Neural cell (in vitro differentiated cells): ENCODE measurements around the gene DENND5A. TPM values are rescaled to one million over a fixed set of nuclear protein-coding genes. Genes with fewer than 3 reads are reported as not detected.
"Not testable (repeated sequence)": the region's sequence is repeated elsewhere in the genome, so short reads cannot be mapped to it uniquely, and the experiment has no call there.

Experiments used
- H2AFZ ChIP-seq: fragments of 200-600, 300-800 bp; sonication (generic), shearing (Covaris generic); 2 replicates; pipeline ENCODE4 v1.6.0; 2014; ENCODE audit warnings: low read depth, mild to moderate bottlenecking, antibody characterized with exemption, low read length, moderate library complexity
- H3F3A ChIP-seq: fragments of 200-600 bp; shearing (Covaris generic); 2 replicates; pipeline ENCODE4 v1.6.1; 2016; ENCODE audit warnings: mild to moderate bottlenecking, moderate library complexity, mixed read lengths, antibody characterized with exemption, low read length; ENCODE audit not compliant: insufficient read depth, poor library complexity, severe bottlenecking
- H3K27ac ChIP-seq: fragments of 200-600, 300-800 bp; sonication (generic), shearing (Covaris generic); 2 replicates; pipeline ENCODE4 v1.5.1; 2014; ENCODE audit warnings: mild to moderate bottlenecking, low read length, moderate library complexity
- H3K27me3 ChIP-seq: fragments of 300-800, 200-600 bp; sonication (generic), shearing (Covaris generic); 2 replicates; pipeline ENCODE4 v1.6.0; 2014; ENCODE audit warnings: mild to moderate bottlenecking, low read depth, low read length, moderate library complexity; ENCODE audit not compliant: insufficient read depth
- H3K36me3 ChIP-seq: fragments of 300-800, 200-600 bp; sonication (generic), shearing (Covaris generic); 2 replicates; pipeline ENCODE4 v1.5.1; 2014; ENCODE audit warnings: mild to moderate bottlenecking, antibody characterized with exemption, low read length, moderate library complexity; ENCODE audit not compliant: insufficient read depth
- H3K4me2 ChIP-seq: fragments of 300-800, 200-600 bp; sonication (generic), shearing (Covaris generic); 2 replicates; pipeline ENCODE4 v1.6.0; 2014; ENCODE audit warnings: mild to moderate bottlenecking, low read length
- H3K4me3 ChIP-seq: fragments of 300-800, 200-600 bp; sonication (generic), shearing (Covaris generic); 2 replicates; pipeline ENCODE4 v1.5.1; 2014; ENCODE audit warnings: mild to moderate bottlenecking, low read length, moderate library complexity
- H3K79me2 ChIP-seq: fragments of 200-600 bp; shearing (Covaris generic); replicated peaks from 2 replicates; pipeline ENCODE4 v1.6.0; 2014; ENCODE audit warnings: mild to moderate bottlenecking, low read length, moderate library complexity; ENCODE audit not compliant: insufficient read depth
- H3K9ac ChIP-seq: fragments of 300-800, 200-600 bp; sonication (generic), shearing (Covaris generic); 2 replicates; pipeline ENCODE4 v1.6.1; 2016; ENCODE audit warnings: mild to moderate bottlenecking, low read length, mixed read lengths
- H3K9me2 ChIP-seq: fragments of 200-600 bp; shearing (Covaris generic); 2 replicates; pipeline ENCODE4 v1.6.1; 2016; ENCODE audit warnings: mild to moderate bottlenecking, low read length, mixed read lengths; ENCODE audit not compliant: insufficient read depth
- H3K9me3 ChIP-seq: fragments of 200-600, 300-800 bp; sonication (generic), shearing (Covaris generic); 2 replicates; pipeline ENCODE4 v1.6.1; 2016; ENCODE audit warnings: mild to moderate bottlenecking, mixed run types, low read length, moderate library complexity, mixed read lengths
- H4K20me1 ChIP-seq: fragments of 200-600 bp; shearing (Covaris generic); 2 replicates; pipeline ENCODE4 v1.6.1; 2016; ENCODE audit warnings: mild to moderate bottlenecking, mixed run types; ENCODE audit not compliant: insufficient read depth
- EP300 ChIP-seq: fragments of 450-650 bp; conservative IDR thresholded peaks from 2 replicates; pipeline ENCODE4 v1.6.1; 2014; ENCODE audit warnings: antibody characterized with exemption, mild to moderate bottlenecking, moderate library complexity; ENCODE audit not compliant: poor library complexity, severe bottlenecking
- EZH2 ChIP-seq: fragments of 200-600, 300-800 bp; shearing (Covaris generic), sonication (generic); IDR thresholded peaks from 2 replicates; pipeline ENCODE4 v1.6.1; 2014; ENCODE audit warnings: antibody characterized with exemption, low read length, borderline replicate concordance, mild to moderate bottlenecking; ENCODE audit not compliant: insufficient read depth, poor library complexity, severe bottlenecking
- MXI1 ChIP-seq: fragments of 450-650 bp; conservative IDR thresholded peaks from 2 replicates; pipeline ENCODE4 v1.6.1; 2014; ENCODE audit warnings: antibody characterized with exemption, mild to moderate bottlenecking; ENCODE audit not compliant: poor library complexity, severe bottlenecking
- POLR2AphosphoS5 ChIP-seq: IDR thresholded peaks from 2 replicates; pipeline ENCODE4 v1.6.1; 2012
- RAD21 ChIP-seq: fragments of 450-650 bp; conservative IDR thresholded peaks from 2 replicates; pipeline ENCODE4 v1.6.1; 2014; ENCODE audit warnings: antibody characterized with exemption, mild to moderate bottlenecking, moderate library complexity
- REST ChIP-seq: IDR thresholded peaks from 2 replicates; pipeline ENCODE4 v1.6.1; 2012; ENCODE audit warnings: borderline replicate concordance
- SMC3 ChIP-seq: fragments of 450-650 bp; conservative IDR thresholded peaks from 2 replicates; pipeline ENCODE4 v1.6.1; 2014; ENCODE audit warnings: antibody characterized with exemption, mild to moderate bottlenecking, moderate library complexity; ENCODE audit not compliant: poor library complexity
- TAF1 ChIP-seq: IDR thresholded peaks from 2 replicates; pipeline ENCODE4 v1.6.1; 2012; ENCODE audit warnings: low read depth
- polyA plus RNA-seq: library from polyadenylated mRNA; depleted of rRNA; stranded (reverse); fragments of >200 nt; gene quantifications from 2 replicates; pipeline ENCODE4 v1.2.3, GENCODE V29; 2014
- TF ChIP-seq, protein P1 (sequence below): fragments of 450-650 bp; IDR thresholded peaks from 2 replicates; pipeline ENCODE4 v1.5.1; 2014; ENCODE audit warnings: antibody characterized with exemption, mild to moderate bottlenecking, moderate library complexity; ENCODE audit not compliant: poor library complexity, severe bottlenecking

DENND5A gene
- polyA plus RNA-seq, 1 donor from 2014 or later, result 75.6 TPM

DNA sequence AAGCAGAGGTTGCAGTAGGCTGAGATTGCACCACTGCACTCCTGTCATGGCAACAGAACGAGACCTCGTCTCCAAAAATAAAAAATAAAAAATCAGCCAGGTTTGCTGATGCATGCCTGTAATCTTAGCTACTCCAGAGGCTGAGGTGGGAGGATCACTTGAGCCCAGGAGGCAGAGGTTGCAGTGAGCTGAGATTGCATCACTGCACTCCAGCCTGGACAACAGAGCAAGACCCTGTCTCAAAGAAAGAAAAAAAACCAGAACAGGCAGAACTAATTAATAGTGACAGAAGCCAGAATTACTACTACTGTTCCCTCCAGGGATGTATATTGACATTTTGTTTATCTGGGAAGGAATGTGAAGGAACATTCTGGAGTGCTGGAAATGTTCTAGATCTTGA lies 166.7 kb downstream of the DENND5A start:
- H3K9ac ChIP-seq, H3K9me3 ChIP-seq: not testable (repeated sequence)

DNA sequence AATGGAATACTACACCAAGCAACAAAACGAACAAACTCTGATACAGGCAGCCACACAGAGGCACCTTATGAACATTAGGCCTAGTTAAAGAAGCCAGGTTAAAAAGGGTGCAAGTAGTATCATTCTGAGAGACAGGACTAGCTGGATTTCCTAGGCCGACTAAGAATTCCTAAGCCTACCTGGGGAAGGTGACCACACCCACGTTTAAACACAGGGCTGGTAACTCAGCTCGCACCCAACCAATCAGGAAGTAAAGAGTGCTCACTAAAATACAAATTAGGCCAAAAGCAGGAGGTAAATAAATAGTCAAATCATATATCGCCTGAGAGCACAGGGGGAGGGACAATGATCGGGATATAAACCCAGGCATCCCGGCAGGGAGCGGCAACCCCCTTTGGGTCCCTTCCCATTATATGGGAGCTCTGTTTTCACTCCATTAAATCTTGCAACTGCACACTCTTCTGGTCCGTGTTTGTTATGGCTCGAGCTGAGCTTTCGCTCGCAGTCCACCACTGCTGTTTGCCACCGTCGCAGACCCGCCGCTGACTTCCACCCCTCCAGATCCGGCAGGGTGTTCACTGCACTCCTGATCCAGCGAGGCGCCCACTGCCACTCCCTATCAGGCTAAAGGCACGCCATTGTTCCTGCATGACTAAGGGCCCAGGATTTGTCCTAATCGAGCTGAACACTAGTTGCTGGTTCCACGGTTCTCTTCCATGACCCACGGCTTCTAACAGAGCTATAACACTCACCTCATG lies 167.8 kb downstream of the DENND5A start:
- not testable (repeated sequence) for H3K4me3 ChIP-seq, H2AFZ ChIP-seq, H4K20me1 ChIP-seq, H3K9me2 ChIP-seq, H3K79me2 ChIP-seq, H3K36me3 ChIP-seq, H3K9ac ChIP-seq, H3K4me2 ChIP-seq, H3K27ac ChIP-seq, H3K27me3 ChIP-seq, H3F3A ChIP-seq, H3K9me3 ChIP-seq

More for the DNA sequence above, 166.7 kb downstream of the DENND5A start:
- H4K20me1 ChIP-seq, H2AFZ ChIP-seq, H3F3A ChIP-seq, H3K4me2 ChIP-seq, H3K9me2 ChIP-seq, H3K27ac ChIP-seq, H3K4me3 ChIP-seq, H3K27me3 ChIP-seq, H3K36me3 ChIP-seq, H3K79me2 ChIP-seq: not testable (repeated sequence)

DNA sequence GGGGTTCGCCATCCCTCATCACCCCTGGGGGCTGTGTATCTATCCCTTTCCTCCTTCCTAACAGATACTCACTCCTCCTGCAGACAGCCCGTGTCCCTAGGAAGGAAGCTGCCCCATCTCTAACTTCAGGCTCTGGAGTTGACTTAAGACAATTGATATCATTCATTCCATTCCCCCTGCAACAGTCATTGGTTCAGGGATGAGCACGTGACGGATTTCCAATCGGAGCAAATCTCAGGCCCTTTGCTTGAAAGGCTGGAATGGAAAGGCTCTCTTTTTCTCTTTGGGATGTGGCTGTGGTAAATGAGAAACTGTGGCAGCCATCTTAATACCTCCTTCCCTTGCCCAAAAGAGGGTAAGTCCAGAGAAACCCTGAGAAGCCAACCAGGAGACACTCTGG lies 168.7 kb downstream of the DENND5A start:
- H3K9me2 ChIP-seq, result no peaks in the 10 kb centered on the region
- no peaks in the 10 kb centered on the region for H3F3A ChIP-seq
- no peaks in the 10 kb centered on the region for H3K36me3 ChIP-seq
- no peak overlapping the region for H3K27ac ChIP-seq
- TF ChIP-seq EP300 (no peak), RAD21 (no peak), MXI1 (no peak), POLR2AphosphoS5 (no peak), SMC3 (no peak), TAF1 (no peak), EZH2 (no peak), REST (no peak)
- TF ChIP-seq, protein P1, sequence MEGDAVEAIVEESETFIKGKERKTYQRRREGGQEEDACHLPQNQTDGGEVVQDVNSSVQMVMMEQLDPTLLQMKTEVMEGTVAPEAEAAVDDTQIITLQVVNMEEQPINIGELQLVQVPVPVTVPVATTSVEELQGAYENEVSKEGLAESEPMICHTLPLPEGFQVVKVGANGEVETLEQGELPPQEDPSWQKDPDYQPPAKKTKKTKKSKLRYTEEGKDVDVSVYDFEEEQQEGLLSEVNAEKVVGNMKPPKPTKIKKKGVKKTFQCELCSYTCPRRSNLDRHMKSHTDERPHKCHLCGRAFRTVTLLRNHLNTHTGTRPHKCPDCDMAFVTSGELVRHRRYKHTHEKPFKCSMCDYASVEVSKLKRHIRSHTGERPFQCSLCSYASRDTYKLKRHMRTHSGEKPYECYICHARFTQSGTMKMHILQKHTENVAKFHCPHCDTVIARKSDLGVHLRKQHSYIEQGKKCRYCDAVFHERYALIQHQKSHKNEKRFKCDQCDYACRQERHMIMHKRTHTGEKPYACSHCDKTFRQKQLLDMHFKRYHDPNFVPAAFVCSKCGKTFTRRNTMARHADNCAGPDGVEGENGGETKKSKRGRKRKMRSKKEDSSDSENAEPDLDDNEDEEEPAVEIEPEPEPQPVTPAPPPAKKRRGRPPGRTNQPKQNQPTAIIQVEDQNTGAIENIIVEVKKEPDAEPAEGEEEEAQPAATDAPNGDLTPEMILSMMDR, result no peak
- H3K9me3 ChIP-seq, result no peaks in the 10 kb centered on the region
- H3K27me3 ChIP-seq, result peaks cover 10% of the 10 kb centered on the region
- H2AFZ ChIP-seq, result no peak overlapping the region
- no peak overlapping the region for H3K9ac ChIP-seq
- H4K20me1 ChIP-seq, result no peaks in the 10 kb centered on the region
- no peak overlapping the region for H3K4me3 ChIP-seq
- H3K4me2 ChIP-seq, result no peak overlapping the region
- H3K79me2 ChIP-seq, result no peaks in the 10 kb centered on the region
